GM12874 (cell line): ENCODE measurements around the gene RIC8A.

Experiments
- TF ChIP-seq, protein P1 (sequence below): IDR thresholded peaks from 2 replicates; pipeline ENCODE4 v1.5.1; 2011; ENCODE audit warnings: low read depth, mild to moderate bottlenecking, control low read depth, low read length, moderate library complexity; ENCODE audit not compliant: insufficient read depth

The RIC8A gene

DNA sequence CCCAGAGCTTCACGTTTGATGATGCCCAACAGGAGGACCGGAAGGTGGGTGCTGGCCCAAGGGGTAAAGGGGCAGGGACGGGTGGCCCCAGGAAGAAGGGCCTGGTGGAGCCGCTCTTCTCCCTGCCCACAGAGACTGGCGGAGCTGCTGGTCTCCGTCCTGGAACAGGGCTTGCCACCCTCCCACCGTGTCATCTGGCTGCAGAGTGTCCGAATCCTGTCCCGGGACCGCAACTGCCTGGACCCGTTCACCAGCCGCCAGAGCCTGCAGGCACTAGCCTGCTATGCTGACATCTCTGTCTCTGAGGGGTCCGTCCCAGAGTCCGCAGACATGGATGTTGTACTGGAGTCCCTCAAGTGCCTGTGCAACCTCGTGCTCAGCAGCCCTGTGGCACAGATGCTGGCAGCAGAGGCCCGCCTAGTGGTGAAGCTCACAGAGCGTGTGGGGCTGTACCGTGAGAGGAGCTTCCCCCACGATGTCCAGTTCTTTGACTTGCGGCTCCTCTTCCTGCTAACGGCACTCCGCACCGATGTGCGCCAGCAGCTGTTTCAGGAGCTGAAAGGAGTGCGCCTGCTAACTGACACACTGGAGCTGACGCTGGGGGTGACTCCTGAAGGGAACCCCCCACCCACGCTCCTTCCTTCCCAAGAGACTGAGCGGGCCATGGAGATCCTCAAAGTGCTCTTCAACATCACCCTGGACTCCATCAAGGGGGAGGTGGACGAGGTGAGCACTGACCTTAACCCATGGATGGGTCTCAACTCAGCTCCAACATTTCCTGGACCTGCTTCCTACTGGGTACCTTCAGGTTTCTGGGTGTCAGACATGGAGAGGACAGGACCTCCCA, 2.0 kb downstream of the RIC8A start:
- TF ChIP-seq, protein P1, sequence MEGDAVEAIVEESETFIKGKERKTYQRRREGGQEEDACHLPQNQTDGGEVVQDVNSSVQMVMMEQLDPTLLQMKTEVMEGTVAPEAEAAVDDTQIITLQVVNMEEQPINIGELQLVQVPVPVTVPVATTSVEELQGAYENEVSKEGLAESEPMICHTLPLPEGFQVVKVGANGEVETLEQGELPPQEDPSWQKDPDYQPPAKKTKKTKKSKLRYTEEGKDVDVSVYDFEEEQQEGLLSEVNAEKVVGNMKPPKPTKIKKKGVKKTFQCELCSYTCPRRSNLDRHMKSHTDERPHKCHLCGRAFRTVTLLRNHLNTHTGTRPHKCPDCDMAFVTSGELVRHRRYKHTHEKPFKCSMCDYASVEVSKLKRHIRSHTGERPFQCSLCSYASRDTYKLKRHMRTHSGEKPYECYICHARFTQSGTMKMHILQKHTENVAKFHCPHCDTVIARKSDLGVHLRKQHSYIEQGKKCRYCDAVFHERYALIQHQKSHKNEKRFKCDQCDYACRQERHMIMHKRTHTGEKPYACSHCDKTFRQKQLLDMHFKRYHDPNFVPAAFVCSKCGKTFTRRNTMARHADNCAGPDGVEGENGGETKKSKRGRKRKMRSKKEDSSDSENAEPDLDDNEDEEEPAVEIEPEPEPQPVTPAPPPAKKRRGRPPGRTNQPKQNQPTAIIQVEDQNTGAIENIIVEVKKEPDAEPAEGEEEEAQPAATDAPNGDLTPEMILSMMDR: no peak

DNA sequence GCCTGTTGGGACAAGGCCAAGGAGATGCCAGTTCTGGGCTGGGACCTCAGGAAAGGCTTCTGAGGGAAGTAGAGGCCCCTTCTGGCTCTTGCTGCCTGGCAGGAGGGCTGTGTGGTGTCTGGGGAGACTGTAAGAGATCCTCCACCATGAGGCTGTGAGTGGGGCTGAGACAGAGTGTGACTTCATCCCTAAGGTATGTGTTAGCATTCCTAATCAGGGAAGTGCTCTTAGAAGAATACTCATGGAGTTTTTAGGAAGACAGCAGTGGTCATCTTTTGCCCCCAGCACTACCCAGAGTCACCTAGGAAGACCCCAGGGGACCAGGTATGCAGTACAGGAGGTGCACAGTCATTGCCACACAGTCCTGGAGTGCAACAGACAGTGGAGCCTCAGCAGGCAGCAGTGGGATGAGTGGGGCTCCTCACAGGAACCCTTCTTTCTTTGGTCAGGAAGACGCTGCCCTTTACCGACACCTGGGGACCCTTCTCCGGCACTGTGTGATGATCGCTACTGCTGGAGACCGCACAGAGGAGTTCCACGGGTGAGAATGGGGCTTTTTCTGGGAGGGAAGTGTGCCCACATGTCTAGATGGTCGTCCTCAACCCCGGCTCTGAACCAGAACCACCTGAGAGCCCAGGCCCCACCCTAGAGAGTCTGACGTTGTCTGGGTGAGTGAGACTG, 2.8 kb downstream of the RIC8A start:
- TF ChIP-seq, protein P1: no peak

DNA sequence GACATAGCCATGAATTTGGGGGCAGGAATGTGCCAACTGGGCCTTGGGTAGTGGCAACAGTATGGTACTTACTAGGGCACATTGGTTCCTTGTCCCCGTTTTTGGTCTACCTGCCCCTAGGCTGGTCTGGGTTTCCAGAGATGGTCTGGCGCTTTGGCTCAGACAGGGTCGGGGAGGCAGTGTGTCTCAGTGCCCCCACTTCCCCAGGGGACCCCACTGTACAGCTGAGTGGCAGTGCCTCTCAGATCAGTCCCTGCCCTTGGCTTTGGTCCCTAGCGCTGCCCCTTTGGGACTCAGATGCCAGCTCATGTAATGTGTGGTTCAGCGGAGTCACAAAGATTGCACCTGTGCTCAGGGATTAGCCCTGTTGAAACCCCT, 3.3 kb downstream of the RIC8A start:
- TF ChIP-seq, protein P1: no peak

DNA sequence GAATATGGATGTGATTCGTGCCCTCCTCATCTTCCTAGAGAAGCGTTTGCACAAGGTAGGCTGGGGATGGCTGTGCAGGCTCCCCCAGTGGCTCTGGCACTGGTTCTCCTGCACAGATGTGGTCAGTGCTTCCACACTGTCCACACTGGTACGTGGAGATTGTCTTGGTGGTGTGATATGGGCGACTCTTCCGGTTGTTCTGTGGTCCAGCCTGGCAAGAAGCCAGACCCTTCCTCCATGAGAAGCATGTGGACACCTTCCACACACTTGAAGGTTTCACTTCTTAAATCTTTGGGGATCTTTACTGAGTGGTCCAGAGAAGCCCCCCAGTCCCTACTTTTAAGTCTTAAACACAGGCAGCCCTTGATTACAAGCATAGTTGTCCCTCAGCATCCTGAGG, 3.8 kb downstream of the RIC8A start:
- TF ChIP-seq, protein P1: no peak

DNA sequence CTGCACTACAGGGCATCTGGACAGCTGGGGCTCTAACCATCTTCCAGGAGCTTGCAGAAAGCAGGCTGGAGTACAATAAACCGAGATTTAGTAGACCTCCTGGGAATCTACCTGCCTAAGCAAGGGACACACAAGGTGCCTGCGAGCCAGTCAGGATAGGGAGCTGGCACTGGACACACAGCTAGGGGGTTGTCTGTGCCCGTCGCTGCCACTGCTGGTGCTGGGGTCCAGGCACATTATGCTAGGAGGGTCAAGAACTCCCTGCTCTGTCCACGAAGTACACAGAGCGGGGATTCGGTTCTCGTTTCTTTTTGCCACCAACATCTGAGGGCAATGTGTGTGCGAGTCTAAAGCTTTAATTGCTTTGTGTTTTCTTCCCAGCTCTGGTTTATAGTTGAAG, 4.2 kb downstream of the RIC8A start:
- TF ChIP-seq, protein P1: no peak

DNA sequence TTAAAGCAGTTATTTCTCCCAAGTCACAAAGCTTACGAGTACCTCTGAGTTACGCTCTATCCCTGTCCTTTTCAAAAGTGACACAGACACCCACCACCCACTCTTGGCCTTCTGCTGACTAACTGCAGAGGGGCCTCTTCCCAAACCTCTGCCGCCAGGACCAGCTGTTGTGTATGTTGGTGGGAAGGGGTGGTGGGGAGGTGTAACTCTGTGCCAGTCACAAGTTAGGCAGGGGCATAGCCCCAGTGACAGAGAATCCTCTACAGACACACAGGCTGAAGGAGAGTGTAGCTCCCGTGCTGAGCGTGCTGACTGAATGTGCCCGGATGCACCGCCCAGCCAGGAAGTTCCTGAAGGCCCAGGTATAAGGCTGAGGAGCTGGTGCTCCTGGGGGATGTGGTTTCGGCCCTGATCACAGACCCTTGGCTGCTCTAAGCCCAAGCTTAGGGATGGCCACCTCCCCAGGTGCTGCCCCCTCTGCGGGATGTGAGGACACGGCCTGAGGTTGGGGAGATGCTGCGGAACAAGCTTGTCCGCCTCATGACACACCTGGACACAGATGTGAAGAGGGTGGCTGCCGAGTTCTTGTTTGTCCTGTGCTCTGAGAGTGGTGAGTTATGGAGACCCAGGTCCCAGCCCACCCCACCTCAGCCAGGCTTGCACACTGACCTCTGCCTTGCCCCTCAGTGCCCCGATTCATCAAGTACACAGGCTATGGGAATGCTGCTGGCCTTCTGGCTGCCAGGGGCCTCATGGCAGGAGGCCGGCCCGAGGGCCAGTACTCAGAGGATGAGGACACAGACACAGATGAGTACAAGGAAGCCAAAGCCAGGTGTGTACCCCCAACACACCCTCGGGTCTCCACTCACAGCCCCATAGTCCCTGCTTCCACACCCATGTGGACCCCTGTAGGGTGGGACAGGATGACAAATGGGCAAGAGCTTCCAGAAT, 4.9 kb downstream of the RIC8A start:
- TF ChIP-seq, protein P1: no peak

DNA sequence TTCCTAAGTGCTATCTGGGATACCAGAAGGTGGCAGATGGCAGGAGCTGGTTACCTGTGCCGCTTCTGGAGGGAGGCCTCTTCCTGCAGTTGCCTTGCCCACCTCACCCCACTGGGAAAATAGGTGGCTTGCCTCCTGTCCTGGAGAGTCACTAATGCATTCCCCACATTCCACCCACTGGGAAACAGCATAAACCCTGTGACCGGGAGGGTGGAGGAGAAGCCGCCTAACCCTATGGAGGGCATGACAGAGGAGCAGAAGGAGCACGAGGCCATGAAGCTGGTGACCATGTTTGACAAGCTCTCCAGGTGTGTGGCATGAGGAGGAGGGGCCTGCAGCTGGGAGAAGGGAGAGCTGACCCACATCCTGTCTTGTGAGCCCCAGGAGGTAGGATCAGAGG, 5.6 kb downstream of the RIC8A start:
- TF ChIP-seq, protein P1: no peak
